DOHH2 (cell line): ENCODE results near the gene DPP10.

ENCODE experiments used
- EZH2phosphoT487 ChIP-seq: fragments of 200-600 bp; sonication (generic); IDR thresholded peaks from 2 replicates; pipeline ENCODE4 v1.6.1; 2017; ENCODE audit warnings: borderline replicate concordance, mild to moderate bottlenecking, antibody characterized with exemption, low read length, moderate library complexity, mixed read lengths
- TF ChIP-seq, protein P1 (sequence below): fragments of 200-600 bp; sonication (generic); IDR thresholded peaks from one replicate; pipeline ENCODE4 v1.5.1; 2014; ENCODE audit warnings: antibody characterized with exemption, mild to moderate bottlenecking, low read depth, low read length; ENCODE audit not compliant: poor library complexity, severe bottlenecking

DNA sequence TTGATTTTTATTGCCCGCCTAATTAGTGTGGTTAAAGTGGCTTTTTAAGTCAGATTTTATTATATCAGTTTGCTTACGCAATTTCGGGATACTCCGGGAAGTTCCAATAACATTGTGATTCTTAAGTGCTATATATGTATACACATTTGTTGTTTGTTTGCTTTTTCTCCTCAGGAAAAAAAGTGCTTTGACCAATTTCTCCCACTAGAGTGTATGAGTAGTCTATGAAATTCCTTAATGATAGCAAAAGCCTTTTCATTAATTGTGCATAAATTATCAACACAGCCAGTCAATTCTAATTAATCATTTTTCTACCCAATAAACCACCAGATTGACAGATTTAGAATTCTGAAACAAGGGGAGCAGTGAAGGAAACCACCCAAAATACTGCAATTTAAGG is 172.2 kb downstream of the DPP10 start:
- TF ChIP-seq, protein P1, sequence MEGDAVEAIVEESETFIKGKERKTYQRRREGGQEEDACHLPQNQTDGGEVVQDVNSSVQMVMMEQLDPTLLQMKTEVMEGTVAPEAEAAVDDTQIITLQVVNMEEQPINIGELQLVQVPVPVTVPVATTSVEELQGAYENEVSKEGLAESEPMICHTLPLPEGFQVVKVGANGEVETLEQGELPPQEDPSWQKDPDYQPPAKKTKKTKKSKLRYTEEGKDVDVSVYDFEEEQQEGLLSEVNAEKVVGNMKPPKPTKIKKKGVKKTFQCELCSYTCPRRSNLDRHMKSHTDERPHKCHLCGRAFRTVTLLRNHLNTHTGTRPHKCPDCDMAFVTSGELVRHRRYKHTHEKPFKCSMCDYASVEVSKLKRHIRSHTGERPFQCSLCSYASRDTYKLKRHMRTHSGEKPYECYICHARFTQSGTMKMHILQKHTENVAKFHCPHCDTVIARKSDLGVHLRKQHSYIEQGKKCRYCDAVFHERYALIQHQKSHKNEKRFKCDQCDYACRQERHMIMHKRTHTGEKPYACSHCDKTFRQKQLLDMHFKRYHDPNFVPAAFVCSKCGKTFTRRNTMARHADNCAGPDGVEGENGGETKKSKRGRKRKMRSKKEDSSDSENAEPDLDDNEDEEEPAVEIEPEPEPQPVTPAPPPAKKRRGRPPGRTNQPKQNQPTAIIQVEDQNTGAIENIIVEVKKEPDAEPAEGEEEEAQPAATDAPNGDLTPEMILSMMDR, result no peak
- no peak for TF ChIP-seq EZH2phosphoT487
